Esophagus squamous epithelium (tissue), 4 donors: ENCODE data around the gene GRIK4.

Experiments used
- POLR2A ChIP-seq, 4 donors: fragments of 450-650 bp; IDR thresholded peaks; one replicate each; pipeline ENCODE4 v1.6.1; 2017; ENCODE audit warnings: antibody characterized with exemption in 4 of 4, mild to moderate bottlenecking in 4 of 4, moderate library complexity in 3 of 4
- TF ChIP-seq, protein P1 (sequence below), 6 experiments: fragments of 450-650 bp in 4 of 6; fragments of 200-600 bp in 2 of 6; sonication (generic) in 2 of 6; IDR thresholded peaks; one replicate each; pipeline ENCODE4 v1.5.1; 2016 to 2019; ENCODE audit warnings: antibody characterized with exemption in 6 of 6, mild to moderate bottlenecking in 4 of 6, moderate library complexity in 4 of 6

DNA sequence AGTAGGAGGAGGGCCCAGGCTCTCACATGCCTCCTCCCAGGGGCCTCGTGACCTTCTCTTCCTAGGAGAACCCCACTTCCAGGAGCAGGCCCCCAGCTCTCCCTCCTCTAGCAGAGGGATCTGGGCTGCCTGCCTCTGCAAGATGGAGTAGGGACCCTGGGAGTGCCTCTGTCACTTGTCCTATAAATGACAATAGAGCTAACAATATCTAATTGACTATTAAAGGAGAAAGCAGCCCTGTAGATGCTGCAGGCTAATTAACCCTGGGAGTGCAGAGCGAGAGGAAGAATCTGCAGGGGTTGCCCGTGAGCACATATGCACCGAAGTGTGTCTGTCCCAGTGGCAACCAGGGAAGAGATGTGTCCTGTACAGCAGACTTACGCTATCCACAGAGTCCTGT is 184.4 kb downstream of the GRIK4 start:
- TF ChIP-seq, protein P1, sequence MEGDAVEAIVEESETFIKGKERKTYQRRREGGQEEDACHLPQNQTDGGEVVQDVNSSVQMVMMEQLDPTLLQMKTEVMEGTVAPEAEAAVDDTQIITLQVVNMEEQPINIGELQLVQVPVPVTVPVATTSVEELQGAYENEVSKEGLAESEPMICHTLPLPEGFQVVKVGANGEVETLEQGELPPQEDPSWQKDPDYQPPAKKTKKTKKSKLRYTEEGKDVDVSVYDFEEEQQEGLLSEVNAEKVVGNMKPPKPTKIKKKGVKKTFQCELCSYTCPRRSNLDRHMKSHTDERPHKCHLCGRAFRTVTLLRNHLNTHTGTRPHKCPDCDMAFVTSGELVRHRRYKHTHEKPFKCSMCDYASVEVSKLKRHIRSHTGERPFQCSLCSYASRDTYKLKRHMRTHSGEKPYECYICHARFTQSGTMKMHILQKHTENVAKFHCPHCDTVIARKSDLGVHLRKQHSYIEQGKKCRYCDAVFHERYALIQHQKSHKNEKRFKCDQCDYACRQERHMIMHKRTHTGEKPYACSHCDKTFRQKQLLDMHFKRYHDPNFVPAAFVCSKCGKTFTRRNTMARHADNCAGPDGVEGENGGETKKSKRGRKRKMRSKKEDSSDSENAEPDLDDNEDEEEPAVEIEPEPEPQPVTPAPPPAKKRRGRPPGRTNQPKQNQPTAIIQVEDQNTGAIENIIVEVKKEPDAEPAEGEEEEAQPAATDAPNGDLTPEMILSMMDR (IDR thresholded peaks at IDR 0.05) = no peak
- no peak for TF ChIP-seq POLR2A (IDR thresholded peaks at IDR 0.05)
